Measurements from ENCODE around the gene VPS13A. TPM values are rescaled to one million over a fixed set of nuclear protein-coding genes. Genes with fewer than 3 reads are reported as not detected.

The VPS13A gene
- total RNA-seq, 1 donor from 2014 or later = 46.0 TPM

DNA sequence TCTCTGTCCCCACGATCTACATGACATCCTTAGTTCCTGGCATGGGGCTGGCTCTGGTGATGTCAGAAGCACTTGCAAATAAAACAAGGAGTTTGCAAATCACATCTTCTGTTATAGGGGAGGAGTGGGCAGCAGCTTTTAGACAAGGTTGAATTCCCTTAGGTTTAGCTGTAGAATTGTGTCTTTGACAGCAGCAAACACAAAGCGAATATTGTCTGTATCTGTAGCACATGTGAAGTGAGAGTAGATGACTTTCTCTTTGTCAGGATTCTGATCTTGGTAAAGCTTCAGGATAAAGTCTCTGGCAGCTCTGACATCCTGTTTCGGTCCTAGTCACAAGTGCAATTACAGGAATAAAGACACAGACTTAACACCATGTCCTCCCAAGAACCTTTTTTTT, 246.5 kb downstream of the VPS13A start:
- Mint-ChIP-seq H3K4me1 (ENCODE audit: unreplicated experiment) (no peaks in the 10 kb centered on the region), H3K36me3 (ENCODE audit: low read depth, unreplicated experiment) (peaks cover 9% of the 10 kb centered on the region), H3K4me3 (ENCODE audit: unreplicated experiment) (no peak overlapping the region), H3K9me3 (ENCODE audit: unreplicated experiment) (no peaks in the 10 kb centered on the region), H3K27ac (ENCODE audit: unreplicated experiment) (no peak overlapping the region), H3K27me3 (ENCODE audit: unreplicated experiment) (no peaks in the 10 kb centered on the region)
- DNase-seq (ENCODE audit: low spot score) = no peak
- TF ChIP-seq, protein P1, sequence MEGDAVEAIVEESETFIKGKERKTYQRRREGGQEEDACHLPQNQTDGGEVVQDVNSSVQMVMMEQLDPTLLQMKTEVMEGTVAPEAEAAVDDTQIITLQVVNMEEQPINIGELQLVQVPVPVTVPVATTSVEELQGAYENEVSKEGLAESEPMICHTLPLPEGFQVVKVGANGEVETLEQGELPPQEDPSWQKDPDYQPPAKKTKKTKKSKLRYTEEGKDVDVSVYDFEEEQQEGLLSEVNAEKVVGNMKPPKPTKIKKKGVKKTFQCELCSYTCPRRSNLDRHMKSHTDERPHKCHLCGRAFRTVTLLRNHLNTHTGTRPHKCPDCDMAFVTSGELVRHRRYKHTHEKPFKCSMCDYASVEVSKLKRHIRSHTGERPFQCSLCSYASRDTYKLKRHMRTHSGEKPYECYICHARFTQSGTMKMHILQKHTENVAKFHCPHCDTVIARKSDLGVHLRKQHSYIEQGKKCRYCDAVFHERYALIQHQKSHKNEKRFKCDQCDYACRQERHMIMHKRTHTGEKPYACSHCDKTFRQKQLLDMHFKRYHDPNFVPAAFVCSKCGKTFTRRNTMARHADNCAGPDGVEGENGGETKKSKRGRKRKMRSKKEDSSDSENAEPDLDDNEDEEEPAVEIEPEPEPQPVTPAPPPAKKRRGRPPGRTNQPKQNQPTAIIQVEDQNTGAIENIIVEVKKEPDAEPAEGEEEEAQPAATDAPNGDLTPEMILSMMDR (IDR thresholded peaks at IDR 0.05; ENCODE audit: unreplicated experiment) = no peak

DNA sequence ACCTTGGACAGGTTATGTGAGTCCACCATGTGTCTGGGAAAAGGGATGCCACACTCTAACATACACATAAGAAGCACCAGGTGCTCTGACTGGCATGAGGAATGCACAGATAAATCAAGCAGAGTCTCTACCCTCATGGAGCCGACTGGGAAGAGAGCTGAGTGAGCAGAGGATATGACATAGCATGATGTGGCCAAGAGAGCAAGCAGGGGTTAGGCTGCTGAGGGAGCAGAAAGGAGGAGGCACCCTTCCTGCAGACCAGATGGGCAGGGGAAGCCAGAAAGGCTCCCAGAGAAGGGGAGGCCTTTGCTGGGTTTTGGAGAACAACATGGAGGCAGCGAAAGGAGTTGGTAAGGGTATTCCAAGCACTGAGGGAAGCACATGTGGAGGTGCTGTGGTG, 247.7 kb downstream of the VPS13A start:
- H3K27me3 Mint-ChIP-seq (ENCODE audit: unreplicated experiment) = no peaks in the 10 kb centered on the region
- DNase-seq (ENCODE audit: low spot score) = no peak
- H3K27ac Mint-ChIP-seq (ENCODE audit: unreplicated experiment) = no peak overlapping the region
- H3K9me3 Mint-ChIP-seq (ENCODE audit: unreplicated experiment) = no peaks in the 10 kb centered on the region
- peak overlapping the region; percentile 67 for H3K4me3 Mint-ChIP-seq (ENCODE audit: unreplicated experiment)
- H3K36me3 Mint-ChIP-seq (ENCODE audit: low read depth, unreplicated experiment) = peaks cover 9% of the 10 kb centered on the region
- TF ChIP-seq, protein P1 (IDR thresholded peaks at IDR 0.05; ENCODE audit: unreplicated experiment) = no peak
- no peaks in the 10 kb centered on the region for H3K4me1 Mint-ChIP-seq (ENCODE audit: unreplicated experiment)

DNA sequence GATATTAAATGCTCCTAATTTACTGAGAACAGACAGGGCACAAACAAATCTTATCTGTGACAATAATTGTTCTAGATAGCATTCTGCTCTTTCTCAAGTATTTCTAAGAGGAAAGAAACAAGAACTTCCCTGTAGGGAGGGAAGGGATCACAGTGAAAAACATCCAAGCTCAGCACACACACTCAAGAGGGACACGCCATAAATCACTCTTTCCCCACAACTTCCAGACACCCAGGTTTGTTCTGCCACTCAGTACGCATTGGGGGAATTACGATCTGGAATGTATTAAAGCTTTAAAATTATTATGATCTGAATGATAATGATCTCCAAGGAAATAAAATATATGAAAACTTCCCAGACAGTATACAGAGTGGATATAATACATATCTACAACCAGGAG, 249.4 kb downstream of the VPS13A start:
- no peak for DNase-seq (ENCODE audit: low spot score)
- Mint-ChIP-seq H3K9me3 (ENCODE audit: unreplicated experiment) (no peaks in the 10 kb centered on the region), H3K4me3 (ENCODE audit: unreplicated experiment) (no peak overlapping the region), H3K36me3 (ENCODE audit: low read depth, unreplicated experiment) (peaks cover 9% of the 10 kb centered on the region), H3K27me3 (ENCODE audit: unreplicated experiment) (no peaks in the 10 kb centered on the region), H3K4me1 (ENCODE audit: unreplicated experiment) (peaks cover 8% of the 10 kb centered on the region), H3K27ac (ENCODE audit: unreplicated experiment) (no peak overlapping the region)
- TF ChIP-seq, protein P1 (IDR thresholded peaks at IDR 0.05; ENCODE audit: unreplicated experiment) = no peak

DNA sequence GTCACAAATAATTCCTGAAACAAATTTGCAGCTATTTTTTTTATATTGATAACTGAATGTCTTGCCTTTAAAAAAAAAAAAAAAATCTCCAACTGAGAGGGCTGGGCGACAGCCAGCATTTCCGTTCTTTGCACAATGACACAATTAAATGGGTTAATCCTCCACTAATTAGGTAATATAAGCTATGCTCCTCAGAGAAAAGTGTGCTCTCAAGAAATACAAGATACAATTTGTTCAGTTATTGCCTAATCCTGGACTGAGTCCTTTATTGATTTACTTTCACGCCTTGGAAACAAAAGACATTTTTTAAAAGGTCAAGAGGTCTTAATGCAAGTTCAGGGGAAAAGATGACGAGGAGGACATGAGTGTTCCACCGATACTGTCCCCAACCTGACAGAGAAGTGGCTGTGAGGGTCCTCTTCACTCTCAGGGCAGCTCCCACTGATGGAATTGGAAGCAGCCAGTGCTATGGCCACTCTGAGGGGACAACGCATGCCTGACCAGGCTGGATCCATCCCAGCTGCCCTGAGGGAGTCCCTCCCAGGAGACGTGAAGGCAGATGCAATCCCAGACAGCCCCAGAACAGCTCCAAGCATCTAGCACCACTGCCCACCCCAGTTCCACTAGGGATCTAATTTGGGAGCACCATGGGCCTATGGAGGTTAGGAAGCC, 250.1 kb downstream of the VPS13A start:
- no peak overlapping the region for H3K27ac Mint-ChIP-seq (ENCODE audit: unreplicated experiment)
- H3K4me3 Mint-ChIP-seq (ENCODE audit: unreplicated experiment) = no peak overlapping the region
- no peaks in the 10 kb centered on the region for H3K27me3 Mint-ChIP-seq (ENCODE audit: unreplicated experiment)
- TF ChIP-seq, protein P1 (IDR thresholded peaks at IDR 0.05; ENCODE audit: unreplicated experiment) = no peak
- H3K4me1 Mint-ChIP-seq (ENCODE audit: unreplicated experiment) = peaks cover 8% of the 10 kb centered on the region
- peaks cover 9% of the 10 kb centered on the region for H3K36me3 Mint-ChIP-seq (ENCODE audit: low read depth, unreplicated experiment)
- no peak for DNase-seq (ENCODE audit: low spot score)
- no peaks in the 10 kb centered on the region for H3K9me3 Mint-ChIP-seq (ENCODE audit: unreplicated experiment)

DNA sequence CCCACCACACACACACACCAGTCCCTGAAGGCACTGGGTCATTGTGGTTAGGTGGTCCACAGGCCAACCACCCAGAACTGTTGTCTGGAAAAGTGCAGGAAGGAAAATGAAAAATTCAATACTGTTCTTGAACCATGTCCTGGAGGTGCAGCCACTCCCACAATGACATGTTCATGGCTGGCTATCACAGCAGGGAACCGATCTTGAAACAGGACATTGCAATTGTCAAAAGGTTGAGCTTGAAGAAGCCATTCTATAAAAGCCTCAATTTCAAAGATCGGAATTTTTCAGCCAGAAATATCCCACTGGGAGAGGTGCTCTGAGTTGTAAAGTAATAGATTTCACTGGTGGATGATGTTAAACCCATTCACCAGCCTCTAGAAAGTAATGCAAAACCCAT, 252.6 kb downstream of the VPS13A start:
- peaks cover 3% of the 10 kb centered on the region for H3K36me3 Mint-ChIP-seq (ENCODE audit: low read depth, unreplicated experiment)
- DNase-seq (ENCODE audit: low spot score) = no peak
- H3K4me1 Mint-ChIP-seq (ENCODE audit: unreplicated experiment) = peaks cover 8% of the 10 kb centered on the region
- TF ChIP-seq, protein P1 (IDR thresholded peaks at IDR 0.05; ENCODE audit: unreplicated experiment) = no peak
- H3K27me3 Mint-ChIP-seq (ENCODE audit: unreplicated experiment) = no peaks in the 10 kb centered on the region
- H3K4me3 Mint-ChIP-seq (ENCODE audit: unreplicated experiment) = no peak overlapping the region
- no peak overlapping the region for H3K27ac Mint-ChIP-seq (ENCODE audit: unreplicated experiment)
- H3K9me3 Mint-ChIP-seq (ENCODE audit: unreplicated experiment) = no peaks in the 10 kb centered on the region
